Muscle layer of colon (tissue), 2 donors: ENCODE data around the gene EME2.
"Not testable (repeated sequence)": the region's sequence is repeated elsewhere in the genome, so short reads cannot be mapped to it uniquely, and the experiment has no call there.

Experiments used
- H3K27ac ChIP-seq: one replicate; pipeline ENCODE4 v1.7.0; 2013; ENCODE audit warnings: low read depth, mild to moderate bottlenecking, low read length, moderate library complexity
- H3K27me3 ChIP-seq, 2 donors: one replicate each; pipeline ENCODE4 v1.7.0; 2013; ENCODE audit warnings: low read length in 2 of 2, mild to moderate bottlenecking in 2 of 2; ENCODE audit not compliant: insufficient read depth in 2 of 2, control insufficient read depth in 1 of 2
- H3K36me3 ChIP-seq: one replicate; pipeline ENCODE4 v1.7.0; 2013; ENCODE audit warnings: mild to moderate bottlenecking, low read length; ENCODE audit not compliant: insufficient read depth
- H3K4me1 ChIP-seq: one replicate; pipeline ENCODE4 v1.7.0; 2013; ENCODE audit warnings: mild to moderate bottlenecking, low read length; ENCODE audit not compliant: insufficient read depth
- H3K4me3 ChIP-seq, 2 donors: one replicate each; pipeline ENCODE4 v1.7.0; 2013; ENCODE audit warnings: low read length in 2 of 2, low read depth in 1 of 2, mild to moderate bottlenecking in 1 of 2, moderate library complexity in 1 of 2
- H3K9ac ChIP-seq: one replicate; pipeline ENCODE4 v1.7.0; 2013; ENCODE audit warnings: low read length
- H3K9me3 ChIP-seq: one replicate; pipeline ENCODE4 v1.7.0; 2013; ENCODE audit warnings: mild to moderate bottlenecking, low read length
- donor health status: abdominal sarcoma.
- donor health status: Adenocarcinoma of cecum.

Gene EME2

DNA sequence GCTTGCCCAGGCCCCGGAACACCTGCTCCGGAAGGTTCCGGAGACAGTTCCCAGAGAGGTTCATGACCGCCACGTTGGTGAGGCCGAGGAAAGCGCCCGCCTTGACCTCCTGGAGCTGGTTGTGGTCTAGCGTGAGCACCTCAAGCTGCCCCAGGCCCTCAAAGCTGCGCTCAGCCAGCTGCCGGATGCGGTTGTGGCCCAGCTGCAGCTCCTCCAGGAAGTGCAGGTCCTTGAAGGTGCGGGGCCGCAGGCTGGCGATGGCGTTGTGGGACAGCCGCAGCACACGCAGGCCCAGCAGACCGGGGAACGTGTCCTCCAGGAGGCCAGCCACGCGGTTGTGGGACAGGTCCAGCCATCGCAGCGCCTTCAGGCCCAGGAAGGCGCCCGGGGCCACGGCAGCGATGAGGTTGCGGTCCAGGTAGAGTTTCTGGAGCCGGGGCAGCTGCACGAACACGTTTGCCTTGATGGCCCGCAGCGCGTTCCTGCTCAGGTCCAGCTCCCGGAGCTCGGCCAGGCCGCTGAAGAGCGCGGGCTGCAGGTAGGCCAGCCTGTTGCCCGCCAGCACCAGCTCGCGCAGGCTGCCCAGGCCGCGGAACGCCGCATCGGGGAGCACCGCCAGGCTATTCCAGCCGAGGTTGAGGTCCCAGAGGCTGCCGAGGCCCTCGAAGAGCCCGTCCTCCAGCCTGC, 18.8 kb downstream of the EME2 start:
- H3K27me3 ChIP-seq, result no peaks in the 10 kb centered on the region
- H3K4me3 ChIP-seq, result no peak overlapping the region
- H3K36me3 ChIP-seq, result peaks cover 8% of the 10 kb centered on the region
- no peaks in the 10 kb centered on the region for H3K9me3 ChIP-seq
- no peaks in the 10 kb centered on the region for H3K4me1 ChIP-seq
- H3K27ac ChIP-seq, result no peak overlapping the region
- no peak overlapping the region for H3K9ac ChIP-seq

DNA sequence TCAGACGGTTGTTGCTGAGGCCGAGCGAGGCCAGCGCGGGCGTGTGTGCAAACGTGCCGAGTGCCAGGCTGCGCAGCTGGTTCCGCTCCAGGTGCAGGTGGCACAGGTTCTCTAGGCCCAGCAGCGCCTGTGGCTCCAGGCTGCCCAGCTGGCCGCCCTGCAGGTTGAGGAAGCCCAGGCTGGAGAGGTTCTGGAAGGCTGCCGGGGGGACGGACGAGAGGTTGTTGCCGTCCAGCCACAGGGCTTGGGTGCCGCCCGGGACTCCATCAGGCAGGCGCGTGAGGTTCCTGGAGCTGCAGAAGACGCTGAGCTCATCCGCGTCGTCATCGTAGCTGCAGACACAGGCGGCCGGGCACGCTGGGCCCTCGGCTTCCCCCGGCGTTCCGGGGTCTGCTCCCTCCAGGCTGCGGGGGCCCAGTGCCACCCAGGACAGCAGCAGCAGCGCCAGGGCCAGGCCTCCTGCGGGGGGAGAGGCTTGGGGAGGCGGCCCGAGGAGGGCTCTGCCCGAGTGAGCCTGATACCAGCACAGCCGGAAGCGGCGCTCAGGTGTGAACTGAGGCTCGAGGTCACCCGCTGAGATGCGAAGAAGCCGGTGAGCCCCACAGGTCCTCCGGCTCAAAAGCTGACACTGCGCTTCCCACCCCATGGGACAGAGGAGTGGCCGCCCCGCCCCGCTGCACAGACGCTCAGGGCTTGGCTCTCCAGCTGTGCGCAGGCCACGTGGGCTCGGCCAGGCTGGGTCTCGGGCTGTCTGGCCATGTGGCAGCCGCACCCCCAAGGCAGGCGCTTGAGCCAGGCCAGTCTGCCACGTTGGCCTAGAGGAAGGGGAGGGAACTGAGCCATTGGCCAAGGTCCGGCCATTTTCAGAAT, 19.6 kb downstream of the EME2 start:
- peaks cover 6% of the 10 kb centered on the region for H3K36me3 ChIP-seq
- H3K4me3 ChIP-seq, result no peak overlapping the region
- H3K9me3 ChIP-seq, result no peaks in the 10 kb centered on the region
- H3K27ac ChIP-seq, result no peak overlapping the region
- H3K27me3 ChIP-seq, result no peaks in the 10 kb centered on the region
- no peaks in the 10 kb centered on the region for H3K4me1 ChIP-seq
- no peak overlapping the region for H3K9ac ChIP-seq

DNA sequence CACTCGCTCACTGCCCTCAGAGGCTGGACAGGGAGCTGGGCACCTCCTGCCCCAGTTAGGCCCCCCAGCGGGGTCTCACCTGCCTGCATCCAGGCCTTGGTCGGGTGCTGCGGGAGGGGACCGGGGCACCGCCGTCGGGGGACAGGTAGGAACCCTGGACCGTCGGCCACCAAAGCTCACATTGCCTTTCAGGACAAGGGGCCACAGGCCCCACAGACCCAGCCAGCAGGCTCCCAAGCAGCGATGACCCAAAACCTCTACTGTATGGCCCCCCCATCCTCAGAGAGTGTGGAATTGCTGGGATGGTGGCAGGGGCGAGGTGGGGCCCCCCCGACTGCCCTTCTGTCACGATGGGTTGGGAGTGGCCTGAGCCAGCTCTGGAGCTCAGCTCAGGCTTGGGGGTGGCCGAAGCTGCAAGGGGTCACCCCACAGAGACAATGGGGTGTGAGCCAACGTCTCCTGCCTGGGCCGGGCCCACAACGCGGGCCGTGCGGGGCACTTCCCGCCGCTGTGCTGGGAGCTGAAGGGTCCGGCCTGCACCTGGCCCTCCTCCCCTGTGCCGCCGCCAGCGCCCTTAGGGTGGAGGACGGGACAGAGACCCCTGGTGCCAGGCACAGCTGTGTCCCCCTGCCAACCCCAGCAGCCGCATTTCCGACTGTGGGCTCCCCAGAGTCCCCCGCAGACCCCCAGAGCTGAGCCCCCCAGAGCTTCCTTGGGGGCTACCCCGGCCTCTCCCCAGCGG, 20.4 kb downstream of the EME2 start:
- Histone ChIP-seq H3K9ac (no peak overlapping the region), H3K4me3 (no peak overlapping the region), H3K4me1 (no peaks in the 10 kb centered on the region), H3K9me3 (no peaks in the 10 kb centered on the region), H3K36me3 (no peaks in the 10 kb centered on the region), H3K27ac (no peak overlapping the region), H3K27me3 (no peaks in the 10 kb centered on the region)

DNA sequence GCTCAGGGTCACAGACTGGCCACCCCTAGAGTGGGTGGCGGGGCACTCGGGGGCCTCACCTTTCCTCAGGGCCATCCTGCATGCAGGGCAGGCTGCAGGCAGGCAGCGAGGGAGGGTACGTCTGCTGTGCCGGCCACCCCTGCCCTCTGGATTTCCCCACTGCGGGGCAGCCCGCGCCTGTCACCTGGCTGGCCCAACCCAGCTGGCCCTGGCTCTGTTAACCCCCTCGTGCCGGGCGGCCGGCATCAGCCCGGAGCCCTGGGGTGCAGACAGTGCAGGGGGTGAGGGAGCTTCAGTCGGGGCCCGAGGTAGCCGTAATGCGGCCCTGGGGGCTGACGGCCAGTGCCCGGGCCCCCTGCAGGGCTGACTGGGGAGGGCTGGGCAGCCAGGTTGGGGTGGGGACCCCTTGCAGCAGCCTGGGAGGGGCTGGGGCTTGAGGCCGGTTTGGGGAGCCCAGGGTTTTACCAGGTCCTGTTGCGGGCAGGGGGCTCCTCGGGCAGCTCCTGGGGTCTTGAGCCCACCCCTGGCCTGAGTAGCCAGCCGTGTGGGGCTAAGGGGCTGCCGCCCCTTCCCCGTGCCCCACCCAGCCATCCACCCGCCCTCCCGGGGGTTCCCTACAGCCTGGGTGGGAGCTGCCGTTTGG, 21.1 kb downstream of the EME2 start, which contains the start of gene IGFALS:
IGFALS (minus strand) TSS at position 128 of the 643 bp plus-strand sequence; CDS start at position 75, 53 bp downstream.
- Histone ChIP-seq H3K9me3 (no peaks in the 10 kb centered on the region), H3K4me3 (no peak within 1 kb of the TSS), H3K9ac (no peak within 1 kb of the TSS), H3K36me3 (no peaks in the 10 kb centered on the region), H3K27me3 (no peaks in the 10 kb centered on the region), H3K4me1 (no peaks in the 10 kb centered on the region), H3K27ac (no peak within 1 kb of the TSS)

DNA sequence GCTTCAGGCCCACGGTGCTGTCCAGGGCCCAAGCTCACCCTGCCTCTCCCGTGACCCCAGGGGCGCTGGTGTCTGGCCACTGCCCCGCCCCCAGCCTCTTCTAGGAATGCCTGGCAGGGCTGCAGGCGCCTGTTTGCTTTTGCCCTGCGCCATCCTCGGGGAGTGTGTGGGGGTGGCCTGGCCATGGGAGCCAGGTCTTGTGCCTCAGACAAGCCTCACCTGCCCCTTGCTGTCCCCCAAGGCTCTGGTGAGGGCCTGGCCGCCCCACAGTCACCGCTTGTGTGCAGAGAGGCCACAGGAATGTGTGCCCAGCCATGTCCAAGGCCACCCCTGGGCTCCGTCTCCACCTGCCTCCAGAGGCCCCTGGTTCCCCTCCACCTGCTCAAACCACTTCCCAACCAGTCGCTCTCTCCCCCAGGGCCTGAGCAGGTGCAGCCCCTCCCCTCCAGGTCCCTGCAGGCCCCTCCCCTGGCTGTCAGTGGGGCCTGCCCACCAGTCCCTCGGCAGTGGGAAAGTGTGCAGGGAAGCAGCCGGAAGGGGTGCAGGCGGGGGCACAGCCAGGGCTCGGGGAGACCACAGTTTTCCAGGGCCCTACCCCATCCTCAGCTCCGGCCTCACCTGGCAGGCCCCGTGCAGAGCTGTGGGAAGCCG, 21.7 kb downstream of the EME2 start:
- H3K27ac ChIP-seq, result no peak overlapping the region
- no peaks in the 10 kb centered on the region for H3K36me3 ChIP-seq
- no peak overlapping the region for H3K9ac ChIP-seq
- H3K4me1 ChIP-seq, result no peaks in the 10 kb centered on the region
- H3K4me3 ChIP-seq, result no peak overlapping the region
- no peaks in the 10 kb centered on the region for H3K9me3 ChIP-seq
- no peaks in the 10 kb centered on the region for H3K27me3 ChIP-seq

DNA sequence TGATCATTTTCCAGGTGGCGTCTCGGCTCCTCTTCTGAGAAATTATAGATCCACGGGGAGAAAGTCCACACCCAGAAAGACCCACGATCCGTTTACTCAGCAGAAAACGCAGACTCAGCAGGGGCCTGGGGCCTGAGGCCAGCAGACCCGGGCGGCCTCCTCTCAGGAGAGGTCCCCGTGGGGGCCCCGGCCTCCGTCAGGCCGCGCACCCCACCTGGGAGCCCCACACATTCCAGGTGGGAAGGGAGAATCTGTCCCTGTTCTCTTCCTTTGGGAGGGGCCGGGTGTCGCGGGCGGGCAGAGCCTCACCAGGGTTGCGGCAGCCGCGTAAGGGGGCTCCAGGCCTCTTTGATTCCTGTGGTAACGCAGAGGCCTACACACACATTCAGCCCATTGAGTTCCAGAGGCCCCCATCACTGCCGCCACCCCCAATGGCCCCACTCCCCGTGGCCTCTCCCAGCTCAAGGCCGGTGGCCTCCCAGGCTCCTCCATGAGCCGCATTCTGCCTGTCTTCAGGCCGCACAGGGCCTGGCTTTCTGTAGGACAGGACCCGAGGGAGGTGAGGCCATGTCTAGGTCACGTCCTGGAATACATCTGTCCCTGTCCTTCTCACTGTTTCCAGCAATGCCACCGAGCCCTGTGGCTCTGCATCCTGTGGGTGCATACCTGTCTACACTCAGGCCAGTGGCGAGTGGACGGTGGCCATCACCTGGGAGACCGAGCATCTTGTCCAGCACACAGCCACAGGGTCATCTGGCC, 22.5 kb downstream of the EME2 start:
- no peak overlapping the region for H3K27ac ChIP-seq
- H3K36me3 ChIP-seq, result no peaks in the 10 kb centered on the region
- no peak overlapping the region for H3K4me3 ChIP-seq
- no peak overlapping the region for H3K9ac ChIP-seq
- no peaks in the 10 kb centered on the region for H3K27me3 ChIP-seq
- H3K4me1 ChIP-seq, result no peaks in the 10 kb centered on the region
- no peaks in the 10 kb centered on the region for H3K9me3 ChIP-seq

DNA sequence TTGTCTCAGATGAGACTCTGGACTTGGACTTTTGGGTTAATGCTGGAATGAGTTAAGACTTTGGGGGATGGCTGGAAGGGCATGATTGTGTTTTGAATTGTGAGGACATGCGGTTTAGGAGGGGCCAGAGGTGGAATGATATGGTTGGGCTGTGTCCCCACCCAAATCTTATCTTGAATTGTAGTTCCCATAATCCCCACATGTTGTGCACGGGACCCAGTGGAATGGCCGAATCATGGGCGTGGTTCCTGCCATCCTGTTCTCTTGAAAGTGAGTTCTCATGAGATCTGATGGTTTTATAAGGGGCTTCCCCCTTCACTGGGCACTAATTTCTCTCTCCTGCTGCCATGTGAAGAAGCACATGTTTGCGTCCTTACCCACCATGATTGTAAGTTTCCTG, 26.7 kb downstream of the EME2 start:
- not testable (repeated sequence) for H3K36me3 ChIP-seq, H3K9ac ChIP-seq, H3K4me1 ChIP-seq, H3K27me3 ChIP-seq, H3K4me3 ChIP-seq, H3K27ac ChIP-seq, H3K9me3 ChIP-seq

DNA sequence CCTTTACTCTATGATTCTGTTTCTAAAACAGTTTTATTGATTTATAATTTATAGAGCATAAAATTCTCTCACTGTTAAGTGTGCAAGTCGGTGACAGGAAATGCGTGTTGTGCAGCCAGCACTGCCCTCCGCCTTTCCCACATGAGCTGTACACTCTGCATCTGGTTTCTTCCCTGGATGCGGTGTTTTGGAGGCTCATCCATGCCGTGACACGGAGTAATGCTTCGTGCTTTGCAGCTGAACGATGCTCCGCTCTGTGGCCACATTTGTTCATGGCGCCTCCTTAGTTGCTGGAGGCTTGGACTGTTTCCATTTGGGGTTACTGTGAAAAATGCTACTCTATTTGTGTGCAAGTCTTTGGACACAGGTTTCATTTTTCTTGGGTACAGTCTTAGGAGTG, 28.1 kb downstream of the EME2 start:
- Histone ChIP-seq H3K4me3 (no peak overlapping the region), H3K36me3 (no peaks in the 10 kb centered on the region), H3K27me3 (no peaks in the 10 kb centered on the region), H3K27ac (no peak overlapping the region), H3K4me1 (no peaks in the 10 kb centered on the region), H3K9me3 (no peaks in the 10 kb centered on the region), H3K9ac (no peak overlapping the region)

DNA sequence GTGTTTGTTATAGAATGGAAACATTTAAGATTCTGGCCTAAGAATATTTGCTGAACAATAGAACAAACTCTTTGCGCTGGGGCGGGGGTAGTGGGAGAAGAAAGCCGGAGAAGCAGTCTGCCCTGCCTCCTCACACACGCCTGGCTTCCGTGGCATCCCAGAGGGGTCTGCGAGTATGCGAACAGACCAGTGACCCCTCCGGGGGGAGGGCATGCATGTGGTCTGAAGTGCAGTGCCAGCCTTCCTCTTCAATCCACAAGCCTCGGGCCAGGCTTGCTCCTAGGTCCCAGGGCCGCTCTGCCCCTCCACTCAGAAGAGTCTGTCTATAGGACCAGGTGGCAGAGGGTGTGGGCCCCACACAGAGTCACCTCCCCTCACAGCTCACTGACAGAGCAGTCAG, 35.0 kb downstream of the EME2 start:
- Histone ChIP-seq H3K27ac (no peak overlapping the region), H3K36me3 (peaks cover 32% of the 10 kb centered on the region), H3K9ac (no peak overlapping the region), H3K9me3 (no peaks in the 10 kb centered on the region), H3K4me1 (no peaks in the 10 kb centered on the region), H3K4me3 (no peak overlapping the region), H3K27me3 (no peaks in the 10 kb centered on the region)

DNA sequence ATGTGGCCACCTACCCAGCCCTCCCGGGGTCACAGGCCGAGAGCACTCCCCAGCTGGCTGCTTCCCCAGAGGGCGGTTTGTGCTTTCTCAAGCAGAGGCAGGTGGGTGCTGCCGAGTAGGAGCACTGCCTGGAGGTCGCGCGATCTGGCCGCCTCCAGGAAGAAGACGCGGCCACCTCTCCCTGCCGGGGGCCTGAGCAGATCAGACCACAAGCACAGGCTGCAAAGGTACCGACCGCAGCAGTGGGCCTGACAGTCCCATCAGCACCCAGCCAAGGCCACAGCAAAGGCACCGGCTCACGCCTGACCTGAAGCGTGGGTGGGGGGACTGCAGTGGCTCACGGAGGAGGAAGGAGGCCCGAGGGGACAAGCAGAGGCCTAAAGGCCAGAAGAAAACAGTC, 36.1 kb downstream of the EME2 start:
- Histone ChIP-seq H3K36me3 (peaks cover 39% of the 10 kb centered on the region), H3K27ac (no peak overlapping the region), H3K27me3 (no peaks in the 10 kb centered on the region), H3K4me1 (peaks cover 4% of the 10 kb centered on the region), H3K9me3 (no peaks in the 10 kb centered on the region), H3K4me3 (no peak overlapping the region), H3K9ac (no peak overlapping the region)
